HG03354 (cell line): Measurements from ENCODE around the gene HMGN3.

Source experiments
- ATAC-seq: cut with Tn5 transposase; IDR thresholded peaks from one replicate; pipeline ENCODE4 v1.9.1; 2021; ENCODE audit warnings: mild to moderate bottlenecking; ENCODE audit not compliant: unreplicated experiment, poor library complexity, severe bottlenecking

The HMGN3 gene

DNA sequence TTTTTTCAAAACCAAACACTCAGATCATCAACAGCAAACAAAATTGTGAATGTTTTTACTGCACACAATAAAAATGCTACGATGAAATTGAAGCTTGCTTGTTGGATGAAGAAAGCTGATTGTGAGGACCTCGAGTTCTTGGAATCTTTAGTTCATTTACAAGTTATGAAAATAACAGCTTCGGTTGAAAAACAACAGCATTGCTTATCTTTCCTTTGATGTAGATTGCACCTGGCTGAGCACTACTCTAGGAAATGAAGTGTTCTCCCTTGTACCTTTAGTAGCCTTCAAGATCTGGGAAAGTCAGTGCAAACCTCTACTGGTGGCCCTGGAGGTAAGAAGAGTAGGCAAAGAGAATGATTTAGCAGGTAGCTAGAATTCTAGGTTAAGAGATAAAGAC lies 2.2 kb upstream of the HMGN3 start:
- no peak for ATAC-seq

GRCh38 chr6:79233611-79234149 lies 802 bp downstream of the HMGN3 start:
- ATAC-seq, result peak; percentile 76

GRCh38 chr6:79232696-79233462 lies 1.6 kb downstream of the HMGN3 start:
- no peak for ATAC-seq

DNA sequence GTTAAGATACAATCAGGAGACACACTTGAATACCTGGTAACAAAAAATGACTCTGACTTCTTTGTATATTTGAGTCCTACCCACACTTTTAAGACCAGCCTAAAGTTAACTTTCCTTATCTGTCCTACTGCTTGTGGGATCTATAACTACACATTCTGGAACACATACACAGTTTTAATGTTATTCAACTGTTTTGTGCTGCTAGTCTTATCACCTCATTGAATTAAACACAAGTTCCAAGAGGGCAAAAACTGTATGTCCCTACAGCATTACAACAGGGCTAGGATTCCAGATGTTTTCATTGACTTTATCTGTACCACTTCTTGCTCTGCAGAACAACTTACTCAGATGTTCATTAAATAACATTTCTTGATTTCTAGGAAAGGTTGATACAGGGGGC lies 2.8 kb downstream of the HMGN3 start:
- no peak for ATAC-seq

DNA sequence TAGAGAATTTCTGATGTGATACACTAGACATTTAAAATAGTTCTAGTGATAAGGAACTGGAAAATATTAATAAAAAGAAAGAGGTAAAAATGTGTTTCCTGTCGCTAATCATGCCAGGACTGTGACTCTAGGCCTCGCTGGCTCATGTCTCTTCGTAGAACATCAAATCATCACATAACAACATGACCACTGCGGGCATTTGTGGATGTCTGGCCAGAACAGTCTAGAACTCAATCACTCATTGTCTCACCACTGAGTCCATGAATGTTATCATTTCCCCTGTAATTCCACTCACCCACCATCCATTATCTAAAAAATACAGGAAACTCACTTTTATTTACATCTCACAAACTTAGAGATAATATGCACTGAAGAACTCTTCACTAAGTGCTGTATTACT lies 3.4 kb downstream of the HMGN3 start:
- ATAC-seq, result no peak

DNA sequence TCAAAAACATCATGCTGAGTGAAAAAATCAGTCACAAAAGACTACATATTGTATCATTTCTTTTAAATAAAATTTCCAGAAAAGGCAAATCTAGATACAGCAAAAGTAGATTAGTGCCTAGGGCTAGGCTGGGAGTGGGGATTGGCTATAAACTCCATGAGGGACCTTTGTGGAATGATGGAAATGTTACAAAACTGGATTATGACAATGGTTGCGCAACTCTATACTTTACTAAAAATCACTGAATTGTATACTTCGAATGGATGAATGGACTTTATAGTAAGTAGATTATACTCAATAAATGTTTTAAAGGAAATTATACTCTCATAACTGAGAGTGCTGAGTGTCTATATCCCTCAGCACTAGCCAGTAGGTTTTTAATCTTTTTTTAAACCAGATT lies 4.3 kb downstream of the HMGN3 start:
- no peak for ATAC-seq

DNA sequence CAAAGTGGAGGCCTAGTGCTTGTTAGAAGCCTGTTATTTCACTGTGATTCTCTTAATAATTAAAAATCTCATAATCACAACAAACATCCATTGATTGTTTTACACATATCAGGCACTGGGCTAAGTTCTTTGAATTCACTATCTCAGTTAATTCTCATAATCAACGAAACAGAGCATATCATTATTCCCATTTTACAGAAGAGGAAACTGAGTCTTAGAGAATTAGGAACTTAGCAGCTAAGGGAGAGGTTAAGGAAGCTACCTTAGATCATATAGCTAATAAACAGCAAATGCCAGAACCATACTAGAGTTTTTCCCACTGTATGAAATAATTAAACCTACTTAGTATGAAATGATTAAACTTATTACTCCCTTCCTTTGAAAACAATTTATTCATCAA lies 7.0 kb downstream of the HMGN3 start:
- no peak for ATAC-seq

DNA sequence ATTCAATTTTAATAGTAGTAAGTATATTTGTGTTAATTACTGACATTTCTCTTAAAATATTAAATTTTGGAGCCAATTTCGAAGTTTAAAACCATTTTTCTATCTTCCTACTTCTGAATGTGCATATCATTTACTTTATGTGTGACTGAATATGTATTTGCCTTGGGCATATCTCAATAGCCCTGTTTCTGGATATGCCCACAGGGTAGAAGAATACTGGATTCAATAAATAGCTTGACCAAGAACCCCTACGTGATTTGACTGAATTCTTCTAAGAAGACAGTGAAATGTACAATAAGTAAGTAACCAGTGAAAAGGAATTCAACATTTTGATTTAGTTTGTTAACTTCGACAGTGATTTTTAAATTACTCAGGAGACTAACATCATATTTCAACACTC lies 7.8 kb downstream of the HMGN3 start:
- no peak for ATAC-seq

- no peak for ATAC-seq
Observed at GRCh38 chr6:79225717-79226599, 8.5 kb downstream of the HMGN3 start.

DNA sequence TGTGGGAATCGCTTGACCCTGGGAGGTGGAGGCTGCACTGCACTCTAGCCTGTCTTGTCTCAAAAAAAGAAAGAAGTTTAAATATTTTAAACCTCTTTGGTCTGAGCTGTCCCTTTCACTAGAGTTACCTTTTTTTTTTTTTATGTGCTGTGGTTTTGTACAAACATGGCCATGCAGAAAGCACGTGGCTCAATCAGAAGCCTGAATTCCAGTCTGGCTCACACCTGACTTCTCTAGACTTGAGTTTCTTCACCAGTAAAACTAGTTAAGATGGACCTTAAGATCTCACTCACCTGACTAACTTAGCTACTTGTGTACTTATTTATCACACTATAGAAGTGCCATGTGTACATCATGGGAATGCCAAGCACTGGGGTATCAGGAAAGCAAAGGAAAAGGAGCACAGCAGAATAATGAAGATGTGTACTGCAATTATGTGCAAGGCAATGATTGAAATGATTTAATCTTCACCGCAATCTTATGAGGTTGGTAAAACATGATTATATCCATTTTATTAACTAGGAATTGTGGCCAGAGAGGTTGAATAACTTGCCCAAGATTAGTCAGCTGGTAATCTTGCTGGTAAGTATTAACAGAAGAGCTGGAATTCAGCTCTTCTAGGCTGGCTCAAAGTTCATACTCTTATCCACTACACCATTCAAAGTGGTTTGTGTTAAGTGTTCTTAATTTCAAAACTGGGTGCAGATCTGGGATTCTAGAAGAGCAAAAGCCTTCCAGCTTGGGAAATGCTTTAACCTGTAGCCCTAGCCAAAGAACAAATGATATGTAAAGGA lies 10.7 kb downstream of the HMGN3 start:
- no peak for ATAC-seq

DNA sequence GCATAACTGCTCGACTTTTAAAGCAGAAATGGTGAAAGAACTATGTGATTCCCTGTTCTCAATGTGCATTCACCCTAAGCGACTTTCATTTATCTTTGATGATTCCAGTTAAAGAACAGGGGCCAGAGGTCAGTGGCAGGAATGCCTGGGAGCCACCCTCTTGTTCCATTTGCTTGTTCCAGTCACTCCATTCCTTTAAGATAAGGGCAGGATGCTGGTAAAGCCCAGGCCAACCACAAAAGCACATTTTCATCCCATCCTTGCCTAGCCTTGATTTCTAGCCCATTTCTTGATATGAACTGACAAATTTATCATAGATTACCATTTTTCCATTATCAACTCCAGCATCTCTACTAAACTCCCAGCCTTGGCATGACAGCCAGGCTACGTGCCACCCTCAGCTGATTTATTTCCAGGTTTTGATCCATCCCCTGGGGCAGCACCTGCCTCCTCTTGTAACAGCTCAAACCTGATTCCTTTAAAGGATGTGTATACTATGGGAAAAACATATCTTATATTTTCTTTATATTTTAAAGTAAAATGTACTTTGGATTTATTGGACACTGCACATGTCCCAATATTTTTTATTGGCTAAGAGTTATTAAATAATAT lies 19.2 kb downstream of the HMGN3 start:
- no peak for ATAC-seq

- ATAC-seq, result no peak
Observed at GRCh38 chr6:79212859-79213258, 21.6 kb downstream of the HMGN3 start.

- no peak for ATAC-seq
Observed at GRCh38 chr6:79208816-79209215, 25.7 kb downstream of the HMGN3 start.

- no peak for ATAC-seq
Observed at GRCh38 chr6:79203753-79204253, 30.7 kb downstream of the HMGN3 start.

- no peak for ATAC-seq
Observed at GRCh38 chr6:79202556-79202955, 31.9 kb downstream of the HMGN3 start.

DNA sequence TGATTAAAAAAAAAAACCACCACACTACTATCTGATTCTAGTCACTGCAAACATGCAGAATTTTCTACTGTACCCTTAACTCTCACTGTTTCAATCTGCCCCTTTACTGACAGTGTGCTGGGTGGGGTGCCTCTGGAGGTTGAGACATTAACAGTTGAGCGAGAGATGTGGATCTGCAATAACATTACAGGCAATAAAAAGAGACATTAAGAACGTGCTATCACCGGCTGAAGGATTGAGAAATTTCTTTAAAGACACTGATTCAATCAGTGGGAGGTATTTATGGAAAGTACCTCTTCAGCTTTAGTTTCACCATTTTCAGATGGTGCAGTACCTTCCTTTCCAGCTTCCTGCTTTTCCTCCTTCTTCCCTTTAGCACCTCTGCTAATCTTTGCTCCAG lies 32.5 kb downstream of the HMGN3 start:
- ATAC-seq, result no peak

DNA sequence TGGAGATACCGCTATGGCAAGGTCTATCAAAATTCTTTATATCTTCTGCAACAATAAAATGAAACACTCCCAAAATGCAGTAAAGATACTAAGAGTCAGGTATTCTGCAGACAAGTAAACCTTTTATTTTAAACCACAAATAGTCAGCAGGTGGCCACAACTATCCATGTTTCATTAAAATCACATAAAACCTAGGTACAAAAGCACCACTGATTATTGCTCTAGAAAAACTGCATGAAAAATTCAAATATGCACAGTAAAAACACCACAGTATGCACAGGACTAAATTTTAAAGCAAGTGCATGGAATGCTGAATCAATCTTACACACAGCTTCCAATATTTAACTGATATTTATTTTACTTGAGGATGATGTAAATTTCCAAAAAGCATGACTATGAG lies 33.3 kb downstream of the HMGN3 start:
- no peak for ATAC-seq

DNA sequence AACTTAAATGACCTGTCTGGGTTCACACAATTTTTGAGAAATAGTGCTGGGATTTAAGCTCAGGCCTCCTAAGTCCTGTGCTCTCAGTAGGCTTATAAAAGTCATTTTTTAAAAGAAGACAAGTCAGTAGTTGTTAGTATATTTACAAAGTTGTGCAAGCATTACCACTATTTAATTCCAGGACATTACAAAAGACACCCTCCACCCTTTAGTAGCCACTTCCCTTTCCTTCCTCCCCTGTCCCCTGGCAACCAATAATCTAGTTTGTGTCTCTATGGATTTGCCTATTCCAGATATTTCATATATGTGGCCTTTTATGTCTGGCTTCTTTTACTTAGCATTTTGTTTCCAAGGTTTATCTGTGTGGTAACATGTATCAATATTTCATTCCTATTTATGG lies 37.6 kb downstream of the HMGN3 start:
- ATAC-seq, result no peak

GRCh38 chr6:79193971-79194370 lies 40.5 kb downstream of the HMGN3 start:
- no peak for ATAC-seq
